NOMO-1 treated with dmso at 0.1 percent for 144 hours (cell line): Measurements from ENCODE around the gene PLXNA2.

Experiments
- DNase-seq: peaks from one replicate; lab custom pipeline; 2025; ENCODE audit not compliant: unreplicated experiment; lab: John Stamatoyannopoulos, UW

PLXNA2 gene

GRCh38 chr1:208004851-208005250 is 239.3 kb downstream of the PLXNA2 start:
- DNase-seq: no peak

- no peak for DNase-seq
These were observed 240.9 kb downstream of the PLXNA2 start for GRCh38 chr1:208003241-208003640.

DNA sequence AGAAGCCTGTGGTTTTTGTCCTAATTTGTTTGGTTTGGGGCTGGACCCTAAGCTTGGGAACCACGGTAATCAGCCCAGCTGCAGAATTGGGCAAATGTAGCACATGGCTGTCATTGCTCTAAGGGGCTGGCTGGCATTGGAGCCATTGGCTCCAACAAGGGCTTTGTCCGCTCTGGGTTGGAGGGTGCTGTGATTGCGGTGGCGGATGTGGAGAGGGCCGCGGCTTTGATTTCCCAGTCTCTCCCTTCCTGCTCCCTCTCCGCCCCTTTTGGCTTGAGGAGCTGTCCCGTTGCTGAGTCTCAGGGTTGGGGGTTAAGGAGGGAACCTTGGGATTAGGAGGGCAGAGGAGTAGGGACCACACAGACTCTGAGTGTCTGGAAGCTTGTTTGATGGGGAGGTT is 241.5 kb downstream of the PLXNA2 start:
- no peak for DNase-seq

GRCh38 chr1:208002078-208002477 is 242.1 kb downstream of the PLXNA2 start:
- DNase-seq: no peak

- no peak for DNase-seq
These were observed 243.7 kb downstream of the PLXNA2 start for GRCh38 chr1:208000504-208000903.

GRCh38 chr1:207999972-208000371 is 244.2 kb downstream of the PLXNA2 start:
- no peak for DNase-seq

DNA sequence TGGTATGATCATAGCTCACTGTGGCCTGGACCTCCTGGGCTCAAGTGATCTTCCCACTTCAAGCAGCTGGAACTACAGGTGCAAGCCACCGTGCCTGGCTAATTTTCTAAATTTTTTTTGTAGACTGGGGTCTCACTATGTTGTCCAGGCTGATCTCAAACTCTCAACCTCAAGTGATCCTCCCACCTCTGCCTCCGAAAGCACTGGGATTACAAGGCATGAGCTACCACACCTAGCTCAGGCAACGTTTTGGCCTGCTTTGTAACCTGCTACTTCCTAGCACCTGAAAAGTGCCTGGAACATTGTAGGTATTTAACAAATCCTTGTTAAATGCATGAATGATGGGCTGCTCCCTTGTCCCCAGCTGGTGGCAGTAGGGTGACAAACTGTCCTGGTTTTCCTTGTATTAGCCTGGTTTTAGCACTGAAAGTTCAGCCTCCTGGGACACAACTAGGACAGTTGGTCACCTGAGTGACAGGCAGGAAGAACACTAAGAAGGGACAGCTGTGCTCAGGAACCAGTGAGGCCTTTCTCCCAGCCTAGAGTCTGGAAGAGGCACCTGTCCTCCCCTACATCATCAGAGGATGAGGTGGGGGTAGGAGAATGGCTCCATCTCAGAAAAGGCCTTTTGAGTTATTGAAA is 244.8 kb downstream of the PLXNA2 start:
- DNase-seq: no peak

DNA sequence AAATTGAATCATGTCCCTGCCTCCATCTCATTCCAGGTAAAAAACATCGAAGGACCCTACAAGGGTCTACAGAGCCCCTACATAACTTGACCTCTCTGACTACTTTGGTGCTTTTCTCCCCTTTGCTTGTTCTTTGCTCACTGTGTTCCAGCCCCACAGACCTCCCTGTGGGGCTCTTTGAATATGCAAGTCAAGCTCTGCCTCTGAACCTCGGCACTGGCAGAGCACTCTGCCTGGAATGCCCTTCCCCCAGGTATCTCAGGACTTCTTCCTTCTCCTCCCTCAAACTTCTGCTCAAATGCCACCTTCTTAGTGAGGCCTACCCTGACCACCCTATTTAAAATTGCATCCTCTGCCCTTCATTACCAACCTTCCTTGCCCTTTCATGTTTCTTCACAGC is 245.5 kb downstream of the PLXNA2 start:
- DNase-seq: no peak

GRCh38 chr1:207997486-207998268 is 246.5 kb downstream of the PLXNA2 start:
- DNase-seq: peak; percentile 3

GRCh38 chr1:207996636-207997035 is 247.5 kb downstream of the PLXNA2 start:
- DNase-seq: no peak

DNA sequence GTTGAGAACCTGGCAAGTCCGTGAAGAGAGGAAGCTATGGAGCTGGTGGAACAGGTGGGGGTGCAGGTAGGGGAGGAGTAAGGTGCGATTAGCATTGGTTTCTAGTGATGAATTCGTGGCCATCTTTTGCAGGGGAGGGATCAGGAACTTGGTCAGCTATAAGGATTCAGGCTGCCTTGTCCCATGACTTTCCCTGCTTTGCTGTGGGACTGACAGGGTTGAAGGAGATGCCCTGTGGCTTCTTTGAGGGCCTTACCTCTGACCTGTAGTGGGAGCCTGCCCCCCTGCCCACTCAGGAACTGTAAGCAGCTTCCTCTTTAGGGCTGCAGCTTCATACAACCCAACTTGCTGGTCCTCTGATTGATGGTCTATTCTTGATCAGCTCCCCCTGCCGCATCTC is 248.6 kb downstream of the PLXNA2 start:
- DNase-seq: no peak

GRCh38 chr1:207993477-207994445 is 250.4 kb downstream of the PLXNA2 start:
- DNase-seq: no peak

GRCh38 chr1:207992677-207993236 is 251.4 kb downstream of the PLXNA2 start:
- no peak for DNase-seq

DNA sequence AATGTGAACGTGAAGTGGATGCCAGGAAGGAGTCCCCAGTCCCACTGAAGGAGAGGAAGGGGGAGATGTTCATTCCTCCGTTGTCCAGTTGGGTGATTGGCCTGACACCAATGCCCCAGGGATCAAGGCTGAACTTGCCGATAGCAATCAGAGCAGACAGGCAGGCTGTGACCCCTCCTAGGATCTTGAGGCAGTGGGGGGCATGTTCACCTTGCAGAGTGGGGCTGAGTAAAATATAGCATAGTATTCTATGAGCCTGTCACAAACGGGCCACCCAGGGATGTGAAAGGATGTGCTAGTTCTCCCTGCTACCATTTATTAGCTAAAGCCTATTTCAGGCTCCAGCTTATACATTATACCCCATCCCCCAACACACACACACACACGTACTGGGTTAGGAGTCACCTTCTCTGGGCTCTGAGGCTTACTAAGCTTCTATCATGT is 252.6 kb downstream of the PLXNA2 start:
- DNase-seq: no peak

GRCh38 chr1:207990876-207991582 is 253.2 kb downstream of the PLXNA2 start:
- no peak for DNase-seq

- DNase-seq: no peak
These were observed 253.7 kb downstream of the PLXNA2 start for GRCh38 chr1:207990455-207990854.

DNA sequence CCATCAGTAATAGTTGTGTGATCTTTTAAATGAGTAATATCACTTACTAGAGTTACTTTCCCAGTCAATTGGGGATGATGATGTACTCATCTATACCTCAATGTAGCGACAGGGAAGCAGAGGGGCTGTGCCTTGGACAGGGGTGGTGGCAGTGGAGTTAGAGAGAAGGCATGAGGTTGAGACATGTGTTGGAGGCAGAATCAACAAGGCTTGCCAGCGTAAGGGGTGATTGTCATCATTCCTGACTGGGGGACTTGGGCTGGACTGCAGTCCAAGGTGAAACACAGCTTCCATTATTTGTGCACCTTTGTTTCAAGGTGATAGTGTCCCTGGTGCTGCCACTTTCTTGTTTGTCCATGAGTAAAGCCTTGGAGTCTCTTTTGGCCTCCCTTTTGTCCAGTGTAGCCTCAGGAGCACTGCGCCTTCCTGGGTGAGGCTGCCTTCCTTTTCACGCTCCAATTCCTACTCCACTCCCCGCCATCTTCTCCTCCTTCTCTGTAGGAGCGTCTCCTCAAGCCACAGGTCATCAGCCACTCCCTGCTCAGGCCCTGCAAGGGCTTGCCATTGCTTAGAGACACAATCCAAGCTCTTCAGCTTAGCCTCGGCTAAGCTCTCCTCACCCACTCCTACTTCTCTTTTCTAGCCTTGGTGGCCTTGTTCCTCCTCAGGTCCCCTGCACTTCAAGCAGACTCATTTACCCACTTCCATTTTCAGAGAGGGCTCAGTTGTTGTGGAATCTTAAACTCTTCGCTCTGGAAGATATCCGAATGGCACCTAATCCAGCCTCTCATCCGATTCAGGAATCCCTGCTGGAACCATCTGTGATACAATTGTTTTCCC is 255.6 kb downstream of the PLXNA2 start:
- DNase-seq: no peak

- no peak for DNase-seq
These were observed 257.0 kb downstream of the PLXNA2 start for GRCh38 chr1:207987164-207987563.

- no peak for DNase-seq
These were observed 258.2 kb downstream of the PLXNA2 start for GRCh38 chr1:207985996-207986395.
